ENCODE measurements around the gene PLA2G6. TPM values are rescaled to one million over a fixed set of nuclear protein-coding genes. Genes with fewer than 3 reads are reported as not detected.

The PLA2G6 gene
- total and polyA plus RNA-seq, 8 donors = 6.0 to 68.3 (median 25.8) TPM

- WGBS, 5 donors = 75 to 84% (median 81%) methylated on average over 3 of the region's 3 CpGs
- TF ChIP-seq CTCF (IDR thresholded peaks at IDR 0.05) = no peak
- no peak for TF ChIP-seq POLR2A (IDR thresholded peaks at IDR 0.05)
- TF ChIP-seq POLR2AphosphoS5 (IDR thresholded peaks at IDR 0.05) = no peak
- TF ChIP-seq EP300 (IDR thresholded peaks at IDR 0.05) = no peak
Measured at GRCh38 chr22:38189104-38189503, 7.5 kb upstream of the PLA2G6 start.

DNA sequence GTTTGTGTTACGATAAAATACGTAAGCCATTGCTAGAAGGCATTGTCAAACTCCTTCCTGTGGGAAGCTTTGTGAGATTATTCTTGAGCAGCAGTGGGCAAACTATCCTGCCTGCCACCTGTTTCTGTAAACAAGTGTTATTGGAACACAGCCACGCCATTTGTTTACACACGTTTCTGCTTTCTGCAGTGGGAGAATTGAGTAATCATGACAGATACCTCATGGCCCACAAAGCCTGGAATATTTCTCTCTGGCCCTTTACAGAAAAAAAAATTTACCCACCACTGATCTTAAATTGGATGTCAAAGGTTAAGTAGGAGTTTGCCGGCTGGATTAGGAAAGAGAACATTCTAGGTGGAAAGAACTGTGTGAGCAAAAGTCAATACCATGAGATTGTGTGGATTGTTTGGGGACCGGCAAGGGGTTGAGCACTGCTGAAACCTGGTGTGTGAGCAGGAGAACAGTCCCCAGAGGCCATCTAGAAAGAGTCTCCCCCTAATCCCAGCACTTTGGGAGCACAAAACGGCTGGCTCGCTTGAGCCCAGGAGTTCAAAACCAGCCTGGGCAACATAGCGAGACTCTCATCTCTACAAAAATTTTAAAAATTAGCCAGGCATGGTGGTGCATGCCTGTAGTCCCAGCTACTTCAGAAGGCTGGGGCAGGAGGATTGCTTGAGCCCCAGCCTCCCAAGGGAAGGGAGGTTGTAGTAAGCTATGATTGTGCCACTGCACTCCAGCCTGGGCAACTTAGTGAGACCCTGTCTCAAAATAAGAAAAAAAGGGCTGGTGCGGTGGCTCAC is 6.0 kb upstream of the PLA2G6 start:
- 36 to 52% (median 40%) methylated on average over 8 to 10 of the region's 10 CpGs for WGBS, 5 donors
- no peak overlapping the region for H3K4me3 ChIP-seq
- peak overlapping the region; percentile 58 to 87 (median 72) for H3K27ac ChIP-seq
- intact Hi-C loops (cut with DNase I; ENCODE audit: low total_unique reads) = no loop called here
- H3K4me1 ChIP-seq = peaks cover 12 to 23% (median 20%) of the 10 kb centered on the region in 4 donors
- TF ChIP-seq CTCF (IDR thresholded peaks at IDR 0.05) (no peak), POLR2AphosphoS5 (IDR thresholded peaks at IDR 0.05) (peak; percentile 22 to 69 (median 56)), EP300 (IDR thresholded peaks at IDR 0.05) (no peak)
- no peaks in the 10 kb centered on the region for H3K36me3 ChIP-seq
- H3K9me3 ChIP-seq = no peaks in the 10 kb centered on the region
- H3K27me3 ChIP-seq = no peaks in the 10 kb centered on the region
- peak; percentile 64 to 66 for DNase-seq

More at GRCh38 chr22:38189104-38189503, 7.5 kb upstream of the PLA2G6 start:
- H3K27ac ChIP-seq = no peak overlapping the region
- peaks cover 12 to 38% (median 31%) of the 10 kb centered on the region in 4 donors for H3K4me1 ChIP-seq
- H3K36me3 ChIP-seq = no peaks in the 10 kb centered on the region
- no peaks in the 10 kb centered on the region for H3K27me3 ChIP-seq
- no peak overlapping the region for H3K4me3 ChIP-seq
- intact Hi-C loops (cut with DNase I; ENCODE audit: low total_unique reads) = no loop called here
- H3K9me3 ChIP-seq = no peaks in the 10 kb centered on the region
- DNase-seq = no peak

GRCh38 chr22:38186429-38186828 is 4.8 kb upstream of the PLA2G6 start:
- TF ChIP-seq CTCF (IDR thresholded peaks at IDR 0.05) (no peak), POLR2AphosphoS5 (IDR thresholded peaks at IDR 0.05) (no peak), EP300 (IDR thresholded peaks at IDR 0.05) (no peak), POLR2A (IDR thresholded peaks at IDR 0.05) (no peak)
- Histone ChIP-seq H3K4me1 (peaks cover 12 to 30% (median 22%) of the 10 kb centered on the region in 4 donors), H3K27ac (peak overlapping the region in 3 of 5 donors; percentile 58 to 87 (median 80)), H3K4me3 (no peak overlapping the region), H3K36me3 (no peaks in the 10 kb centered on the region), H3K9me3 (no peaks in the 10 kb centered on the region), H3K27me3 (no peaks in the 10 kb centered on the region)
- intact Hi-C loops (cut with DNase I; ENCODE audit: low total_unique reads) = no loop called here
- no peak for DNase-seq
- 44 to 56% (median 52%) methylated on average over 5 of the region's 5 CpGs for WGBS, 5 donors

- no peak for DNase-seq
- Histone ChIP-seq H3K27me3 (no peaks in the 10 kb centered on the region), H3K4me1 (peaks cover 19 to 45% (median 37%) of the 10 kb centered on the region in 4 donors), H3K36me3 (no peaks in the 10 kb centered on the region), H3K27ac (no peak overlapping the region), H3K9me3 (no peaks in the 10 kb centered on the region), H3K4me3 (no peak overlapping the region)
- intact Hi-C loops (cut with DNase I; ENCODE audit: low total_unique reads) = no loop called here
- 71 to 79% (median 73%) methylated on average over 7 of the region's 7 CpGs for WGBS, 5 donors
- TF ChIP-seq CTCF (IDR thresholded peaks at IDR 0.05) (no peak), POLR2A (IDR thresholded peaks at IDR 0.05) (no peak), EP300 (IDR thresholded peaks at IDR 0.05) (no peak), POLR2AphosphoS5 (IDR thresholded peaks at IDR 0.05) (no peak)
Measured at GRCh38 chr22:38184788-38185187, 3.2 kb upstream of the PLA2G6 start.

Measured in stomach (tissue), 9 donors.